Activated CD4-positive, alpha-beta T cell treated with anti-CD3 and anti-CD28 coated beads, Interleukin-2, amount 10 ng/mL, durations not matched to agents 24 days and 14 days (primary cell): ENCODE data around the gene PSD4. TPM values are rescaled to one million over a fixed set of nuclear protein-coding genes. Genes with fewer than 3 reads are reported as not detected.

ENCODE experiments used
- DNase-seq: peaks from one replicate; pipeline ENCODE4 v3.0.0; 2022
- H3K27ac Mint-ChIP-seq: one replicate; pipeline ENCODE4 v1.8.0; 2022; ENCODE audit warnings: mild to moderate bottlenecking, mixed read lengths
- H3K27me3 Mint-ChIP-seq: one replicate; pipeline ENCODE4 v1.8.0; 2022; ENCODE audit warnings: mixed read lengths
- H3K36me3 Mint-ChIP-seq: one replicate; pipeline ENCODE4 v1.8.0; 2022; ENCODE audit warnings: low read depth, mild to moderate bottlenecking, mixed read lengths
- H3K4me1 Mint-ChIP-seq: one replicate; pipeline ENCODE4 v1.8.0; 2021; ENCODE audit warnings: mixed read lengths
- H3K4me3 Mint-ChIP-seq: one replicate; pipeline ENCODE4 v1.8.0; 2022; ENCODE audit warnings: mild to moderate bottlenecking, moderate library complexity, mixed read lengths
- H3K9me3 Mint-ChIP-seq: one replicate; pipeline ENCODE4 v1.8.0; 2021; ENCODE audit warnings: mixed read lengths
- intact Hi-C: fragments of 100-400 bp; cut with micrococcal nuclease; formaldehyde crosslinking; loops from one replicate; pipeline ENCODE4 v1.15.1; 2023
- total RNA-seq: library from RNA; stranded (reverse); gene quantifications from 2 replicates; pipeline ENCODE4 v1.2.3, GENCODE V29; 2022

PSD4 gene
- total RNA-seq, 1 donor from 2014 or later: 278 TPM

DNA sequence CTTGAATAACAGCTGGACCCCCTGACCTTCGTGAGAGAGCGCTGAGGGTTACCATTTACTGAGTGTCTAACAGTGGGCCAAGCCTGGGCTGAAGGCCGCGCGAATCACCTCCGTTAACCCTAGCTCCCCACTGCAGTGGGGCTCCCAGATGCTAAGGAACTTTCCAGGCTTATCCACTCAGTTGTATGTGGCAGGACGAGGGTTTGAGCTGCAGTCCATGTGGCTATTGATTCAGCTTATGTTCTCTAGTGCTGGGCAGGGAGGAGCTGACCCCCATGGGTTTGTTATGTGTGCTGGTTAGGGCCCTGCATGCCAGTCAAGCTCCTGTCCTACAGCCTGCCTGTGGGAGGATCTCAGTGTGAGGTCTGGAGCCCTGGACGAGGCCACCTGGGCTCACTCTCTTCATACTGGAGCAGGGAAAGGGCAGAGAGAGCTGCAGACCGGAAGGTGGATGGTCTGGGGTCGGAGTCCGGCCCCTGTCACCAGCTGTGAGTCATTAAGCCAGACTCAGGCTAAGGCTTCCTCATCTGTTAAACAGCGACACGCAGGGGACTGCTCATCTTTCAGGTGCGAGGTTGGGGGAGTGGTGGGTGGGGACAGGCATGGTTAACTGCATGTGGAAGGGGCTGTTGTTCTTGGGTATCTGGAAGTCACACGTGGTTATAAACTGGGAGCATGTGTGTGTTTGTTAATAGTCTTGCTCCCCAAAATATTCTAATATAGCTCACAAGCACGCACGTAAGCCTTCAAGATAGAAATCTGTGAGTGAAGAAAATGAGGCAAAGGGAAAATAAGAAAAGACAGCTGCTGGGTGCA is 6.6 kb downstream of the PSD4 start:
- intact Hi-C loops: loop anchor here (2.0 kb wide), 1 partner anchor 18 kb away; no protein-coding TSS in a partner anchor
- H3K4me1 Mint-ChIP-seq: peaks cover 74% of the 10 kb centered on the region
- H3K36me3 Mint-ChIP-seq: peaks cover 73% of the 10 kb centered on the region
- DNase-seq: no peak
- no peaks in the 10 kb centered on the region for H3K9me3 Mint-ChIP-seq
- H3K27me3 Mint-ChIP-seq: no peaks in the 10 kb centered on the region
- peak overlapping the region; percentile 88 for H3K27ac Mint-ChIP-seq
- peak overlapping the region; percentile 88 for H3K4me3 Mint-ChIP-seq

DNA sequence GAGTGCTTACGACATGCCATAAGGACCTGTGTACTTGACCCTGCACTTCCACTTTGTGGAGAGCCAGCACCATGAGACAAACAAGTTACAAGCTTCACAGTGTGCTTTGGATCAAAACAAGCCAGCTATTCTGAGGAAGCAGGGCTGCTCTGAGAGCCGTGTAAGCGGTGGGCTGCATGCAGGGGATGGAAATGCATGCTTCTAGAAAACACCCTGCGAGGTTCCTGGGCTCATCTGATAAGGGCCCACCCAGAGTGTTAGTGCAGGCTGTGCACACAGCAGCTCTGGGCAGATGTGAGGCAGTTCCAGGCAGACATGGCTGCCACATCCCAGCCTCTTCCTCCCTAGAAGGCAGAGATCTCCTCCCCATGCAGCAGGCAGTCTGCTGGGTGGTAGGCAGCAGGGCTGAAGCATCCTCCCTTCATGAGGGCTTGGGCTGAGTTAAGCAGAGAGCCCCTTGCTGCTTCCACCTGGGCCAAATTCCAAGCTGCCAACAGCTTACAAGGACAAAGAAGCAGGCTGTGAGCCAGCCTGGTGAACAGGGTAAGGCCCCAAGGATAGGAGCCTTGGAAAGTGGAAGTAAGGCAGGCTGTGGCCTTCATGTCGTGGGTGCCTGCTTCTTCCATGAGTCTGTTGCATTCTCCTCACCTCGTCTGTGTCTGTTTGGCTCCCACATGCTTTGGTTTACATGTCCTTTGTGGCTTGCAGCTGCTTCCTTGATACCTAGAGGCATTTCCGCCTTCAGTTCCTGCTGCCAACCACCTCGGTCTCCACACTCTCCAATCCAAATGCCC is 7.7 kb downstream of the PSD4 start:
- no peak for DNase-seq
- Mint-ChIP-seq H3K27me3 (no peaks in the 10 kb centered on the region), H3K27ac (peak overlapping the region; percentile 88), H3K4me1 (peaks cover 80% of the 10 kb centered on the region), H3K9me3 (no peaks in the 10 kb centered on the region), H3K36me3 (peaks cover 76% of the 10 kb centered on the region), H3K4me3 (peak overlapping the region; percentile 88)
- intact Hi-C loops: loop anchor here (2.0 kb wide), 1 partner anchor 17 kb away; no protein-coding TSS in a partner anchor

DNA sequence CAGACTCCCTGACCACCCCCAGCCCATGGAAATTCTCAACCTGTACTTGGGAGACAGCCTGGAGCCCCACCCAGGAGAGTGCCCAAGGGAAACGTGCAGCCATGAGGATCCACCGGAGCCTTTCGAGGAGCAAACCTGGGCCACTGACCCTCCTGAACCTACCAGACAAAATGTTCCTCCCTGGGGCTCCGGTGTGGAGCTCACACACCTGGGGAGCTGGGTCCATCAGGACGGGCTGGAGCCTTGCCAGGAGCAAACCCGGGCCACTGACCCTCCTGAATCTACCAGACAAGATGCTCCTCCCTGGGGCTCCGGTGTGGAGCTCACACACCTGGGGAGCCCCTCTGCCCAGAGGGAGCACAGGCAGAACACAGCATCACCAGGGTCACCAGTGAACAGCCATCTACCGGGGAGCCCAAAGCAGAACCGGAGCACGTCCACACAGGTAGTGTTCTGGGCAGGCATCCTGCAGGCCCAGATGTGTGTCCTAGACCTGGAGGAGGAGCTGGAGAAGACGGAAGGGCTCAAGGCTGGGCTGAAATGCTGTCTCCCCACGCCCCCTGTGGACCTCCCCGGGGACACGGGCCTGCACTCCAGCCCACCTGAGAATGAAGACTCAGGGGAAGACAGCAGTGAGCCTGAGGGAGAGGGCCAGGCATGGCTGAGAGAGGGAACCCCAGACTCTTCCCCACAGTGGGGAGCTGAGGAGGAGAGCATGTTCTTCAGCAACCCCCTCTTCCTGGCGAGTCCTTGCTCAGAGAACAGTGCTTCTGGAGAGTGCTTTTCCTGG is 8.9 kb downstream of the PSD4 start:
- peaks cover 71% of the 10 kb centered on the region for H3K36me3 Mint-ChIP-seq
- H3K27me3 Mint-ChIP-seq: no peaks in the 10 kb centered on the region
- H3K27ac Mint-ChIP-seq: peak overlapping the region; percentile 41
- peak overlapping the region; percentile 23 for H3K4me3 Mint-ChIP-seq
- intact Hi-C loops: no loop called here
- no peak for DNase-seq
- no peaks in the 10 kb centered on the region for H3K9me3 Mint-ChIP-seq
- H3K4me1 Mint-ChIP-seq: peaks cover 76% of the 10 kb centered on the region

DNA sequence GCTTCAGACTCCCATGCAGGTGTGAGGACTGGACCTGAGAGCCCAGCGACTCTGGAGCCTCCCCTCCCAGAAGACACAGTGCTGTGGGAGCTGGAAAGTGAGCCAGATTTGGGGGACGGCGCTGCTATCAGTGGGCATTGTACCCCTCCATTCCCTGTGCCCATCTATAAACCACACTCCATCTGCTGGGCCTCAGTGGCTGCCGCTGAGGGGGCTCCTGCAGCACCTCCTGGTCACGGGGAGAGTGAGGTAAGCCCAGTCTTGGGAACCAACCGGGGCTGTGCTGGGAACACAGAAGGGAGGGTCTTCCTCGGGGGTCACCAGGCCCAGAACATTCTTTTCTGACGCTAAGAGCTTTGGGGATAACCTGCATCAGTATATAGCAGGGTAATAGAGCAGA is 9.5 kb downstream of the PSD4 start:
- Mint-ChIP-seq H3K27me3 (no peaks in the 10 kb centered on the region), H3K9me3 (no peaks in the 10 kb centered on the region), H3K4me1 (peaks cover 74% of the 10 kb centered on the region), H3K36me3 (peaks cover 72% of the 10 kb centered on the region), H3K4me3 (no peak overlapping the region), H3K27ac (no peak overlapping the region)
- intact Hi-C loops: no loop called here
- DNase-seq: no peak

DNA sequence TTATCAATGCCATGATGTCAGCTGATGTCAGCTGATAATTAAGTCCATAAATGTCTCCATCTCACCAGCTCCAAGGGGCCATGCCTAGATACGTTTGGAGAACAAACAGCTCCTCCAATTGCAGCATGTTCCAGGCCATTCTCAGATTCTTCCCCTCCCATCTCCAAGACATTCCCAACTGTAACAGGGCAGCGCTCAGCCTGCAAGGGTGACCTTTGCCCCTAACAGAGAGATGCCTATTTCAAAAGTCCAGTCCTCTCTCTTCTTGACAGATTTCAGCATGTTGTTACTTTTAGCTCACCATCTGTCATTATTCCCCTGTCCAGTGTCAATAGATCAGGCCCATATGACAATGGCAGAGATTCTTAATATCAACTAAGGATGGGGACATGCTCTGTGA is 9.9 kb downstream of the PSD4 start:
- intact Hi-C loops: no loop called here
- Mint-ChIP-seq H3K4me3 (peak overlapping the region; percentile 41), H3K27me3 (no peaks in the 10 kb centered on the region), H3K36me3 (peaks cover 68% of the 10 kb centered on the region), H3K4me1 (peaks cover 70% of the 10 kb centered on the region), H3K9me3 (no peaks in the 10 kb centered on the region), H3K27ac (no peak overlapping the region)
- DNase-seq: no peak

DNA sequence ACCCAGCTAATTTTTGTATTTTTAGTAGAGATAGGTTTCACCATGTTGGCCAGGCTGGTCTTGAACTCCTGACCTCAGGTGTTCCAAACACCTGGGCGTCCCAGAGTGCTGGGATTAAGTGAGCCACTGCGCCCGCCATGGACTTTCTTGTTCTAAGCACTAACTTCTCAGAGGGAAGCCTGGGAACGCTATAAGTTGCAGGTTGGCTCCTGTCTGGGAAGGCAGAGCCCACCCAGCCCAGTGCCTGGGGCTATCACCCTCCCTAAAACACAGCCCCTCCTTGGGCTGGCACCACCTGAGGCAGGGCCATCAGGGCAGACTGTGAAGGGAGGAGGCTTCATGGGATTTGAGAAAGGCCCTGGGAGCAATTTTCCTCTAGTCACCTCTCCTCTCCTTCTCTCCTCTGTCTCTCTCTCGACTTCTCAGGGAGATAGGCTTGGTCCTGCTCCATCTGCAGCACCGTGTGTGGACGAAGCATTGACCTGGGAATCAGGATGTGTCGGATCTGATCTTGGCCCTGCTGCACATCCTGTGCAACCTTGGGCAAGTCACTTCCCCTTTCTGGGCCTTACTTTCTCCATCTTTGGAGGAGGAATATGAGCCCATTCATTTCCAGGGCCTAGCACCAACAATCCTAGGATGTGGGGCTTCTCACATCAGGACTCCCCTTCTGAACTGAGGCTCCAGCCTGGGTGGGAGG is 10.9 kb downstream of the PSD4 start:
- Mint-ChIP-seq H3K27ac (peak overlapping the region; percentile 87), H3K4me3 (peak overlapping the region; percentile 68), H3K9me3 (no peaks in the 10 kb centered on the region), H3K27me3 (no peaks in the 10 kb centered on the region), H3K4me1 (peaks cover 63% of the 10 kb centered on the region), H3K36me3 (peaks cover 66% of the 10 kb centered on the region)
- no peak for DNase-seq
- intact Hi-C loops: no loop called here

DNA sequence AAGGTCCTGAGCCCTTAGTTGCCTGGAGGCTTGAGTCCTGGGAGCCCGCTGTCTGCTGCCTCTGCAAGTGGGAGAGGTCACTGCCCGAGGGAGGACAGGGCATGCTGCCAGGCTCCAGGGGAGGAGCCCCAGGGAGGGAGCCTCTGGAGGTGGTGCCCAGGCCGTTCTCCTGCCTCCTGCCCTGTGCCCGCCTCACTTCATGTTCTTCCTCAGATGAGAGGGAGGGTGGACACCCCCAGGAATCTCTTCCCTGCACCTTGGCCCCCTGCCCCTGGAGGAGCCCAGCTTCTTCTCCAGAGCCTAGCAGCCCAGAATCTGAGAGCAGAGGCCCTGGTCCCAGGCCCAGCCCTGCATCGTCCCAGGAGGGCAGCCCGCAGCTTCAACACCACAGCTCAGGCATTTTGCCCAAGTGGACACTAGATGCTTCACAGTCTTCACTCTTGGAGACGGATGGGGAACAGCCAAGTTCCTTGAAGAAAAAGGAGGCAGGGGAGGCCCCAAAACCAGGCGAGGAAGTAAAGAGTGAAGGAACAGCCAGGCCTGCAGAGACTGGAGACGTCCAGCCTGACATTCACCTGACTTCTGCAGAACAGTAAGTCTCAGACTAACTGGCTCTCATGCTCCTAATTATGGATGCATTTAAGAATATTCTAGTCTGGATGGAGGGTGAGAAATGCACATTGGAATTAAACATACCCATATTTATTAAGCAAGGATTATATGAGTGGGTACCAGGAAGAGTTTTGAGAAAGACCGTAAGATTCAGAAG is 12.1 kb downstream of the PSD4 start:
- Mint-ChIP-seq H3K36me3 (peaks cover 65% of the 10 kb centered on the region), H3K27ac (peak overlapping the region; percentile 67), H3K9me3 (no peaks in the 10 kb centered on the region), H3K4me3 (peak overlapping the region; percentile 23), H3K27me3 (no peaks in the 10 kb centered on the region), H3K4me1 (peaks cover 58% of the 10 kb centered on the region)
- no peak for DNase-seq
- intact Hi-C loops: no loop called here

DNA sequence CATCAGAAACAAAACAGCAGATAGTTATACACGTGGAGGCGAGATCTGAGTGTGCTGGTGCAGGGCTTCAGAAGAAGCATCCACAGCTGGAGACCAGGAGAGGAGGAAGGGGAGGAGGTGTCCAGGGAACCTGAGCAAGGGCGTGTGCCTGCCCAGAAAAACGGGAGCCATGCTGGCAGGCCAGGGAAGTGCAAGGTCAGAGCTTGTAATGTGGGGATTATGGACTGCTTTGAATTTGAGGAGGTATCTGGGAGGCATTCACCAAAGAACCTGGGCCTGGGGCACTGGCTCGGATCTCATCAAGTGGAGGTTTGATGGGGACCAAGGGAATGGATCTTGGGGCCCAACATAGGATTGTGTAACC is 12.6 kb downstream of the PSD4 start:
- Mint-ChIP-seq H3K4me1 (peaks cover 52% of the 10 kb centered on the region), H3K4me3 (no peak overlapping the region), H3K27ac (peak overlapping the region; percentile 67), H3K36me3 (peaks cover 65% of the 10 kb centered on the region), H3K9me3 (no peaks in the 10 kb centered on the region), H3K27me3 (no peaks in the 10 kb centered on the region)
- DNase-seq: no peak
- intact Hi-C loops: no loop called here

DNA sequence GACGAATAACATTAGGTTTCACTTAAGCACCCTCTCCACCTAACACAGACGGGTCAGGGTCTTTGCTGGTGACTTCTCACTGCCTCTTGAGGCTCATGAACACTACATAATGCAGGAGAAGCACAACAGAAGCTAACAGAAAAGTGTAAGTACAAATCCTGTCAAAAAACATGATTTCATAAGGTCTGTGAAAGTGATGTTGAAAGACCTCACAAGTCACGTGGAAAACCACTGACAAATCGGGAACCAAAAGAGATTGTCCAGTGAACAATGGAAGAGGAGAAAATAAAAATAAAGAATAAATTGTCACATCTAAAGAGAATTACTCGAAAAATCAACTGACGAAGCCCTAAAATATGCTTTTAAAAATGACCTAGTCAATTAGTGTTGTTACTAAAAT is 14.0 kb downstream of the PSD4 start:
- Mint-ChIP-seq H3K27ac (peak overlapping the region; percentile 57), H3K4me1 (peaks cover 46% of the 10 kb centered on the region), H3K36me3 (peaks cover 62% of the 10 kb centered on the region), H3K9me3 (no peaks in the 10 kb centered on the region), H3K27me3 (no peaks in the 10 kb centered on the region), H3K4me3 (peak overlapping the region; percentile 10)
- DNase-seq: no peak
- intact Hi-C loops: no loop called here

DNA sequence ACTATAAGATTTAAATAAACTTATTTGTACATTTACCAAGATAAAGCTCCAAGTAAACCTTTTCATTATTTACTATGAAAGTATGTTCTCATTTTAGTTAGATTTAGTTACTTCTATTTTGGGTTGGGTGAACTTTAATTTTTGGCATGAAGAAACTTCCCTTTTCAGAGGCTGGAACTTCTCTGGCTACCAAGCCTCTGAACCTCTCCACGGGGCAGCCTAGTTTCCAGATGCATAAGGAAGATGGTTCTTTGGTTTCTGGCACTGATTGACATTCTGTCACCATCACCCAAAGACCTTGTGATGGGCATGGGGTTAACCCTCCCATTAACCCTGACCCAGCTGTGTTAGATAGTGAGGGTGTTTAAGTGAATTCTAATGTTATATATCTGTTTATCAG is 17.1 kb downstream of the PSD4 start:
- DNase-seq: no peak
- intact Hi-C loops: no loop called here
- Mint-ChIP-seq H3K4me3 (no peak overlapping the region), H3K27ac (no peak overlapping the region), H3K36me3 (peaks cover 69% of the 10 kb centered on the region), H3K9me3 (no peaks in the 10 kb centered on the region), H3K4me1 (peaks cover 49% of the 10 kb centered on the region), H3K27me3 (no peaks in the 10 kb centered on the region)

DNA sequence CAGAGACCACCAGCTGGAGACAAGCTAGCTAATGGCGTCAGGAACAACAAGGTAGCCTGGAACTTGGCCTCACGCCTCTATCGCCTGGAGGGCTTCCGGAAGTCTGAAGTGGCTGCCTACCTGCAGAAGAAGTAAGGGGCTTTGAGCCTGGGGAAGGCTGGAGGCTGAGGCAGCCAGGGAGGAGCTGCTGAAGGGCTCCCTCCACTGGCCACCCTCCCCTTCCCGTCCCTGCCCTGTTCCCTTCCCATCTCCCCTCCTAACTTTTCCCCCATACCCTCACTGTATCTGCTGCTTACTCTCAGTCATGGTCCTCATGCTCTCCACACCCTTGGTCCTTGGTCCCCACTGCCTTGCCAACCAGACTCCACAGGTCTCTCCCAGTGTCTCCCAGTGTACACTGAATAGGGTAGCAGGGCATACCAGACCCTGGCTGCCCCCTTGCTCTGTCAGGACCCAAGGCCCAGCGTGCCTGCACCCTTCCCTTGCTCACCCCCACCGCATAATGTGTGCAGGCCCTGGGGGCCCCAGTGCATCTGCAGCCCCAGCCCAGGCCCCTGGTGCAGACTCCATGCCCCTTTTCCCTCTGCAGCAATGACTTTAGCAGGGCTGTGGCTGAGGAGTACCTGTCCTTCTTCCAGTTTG is 18.8 kb downstream of the PSD4 start:
- no peak for DNase-seq
- H3K36me3 Mint-ChIP-seq: peaks cover 73% of the 10 kb centered on the region
- intact Hi-C loops: no loop called here
- H3K4me1 Mint-ChIP-seq: peaks cover 53% of the 10 kb centered on the region
- no peak overlapping the region for H3K4me3 Mint-ChIP-seq
- H3K27me3 Mint-ChIP-seq: no peaks in the 10 kb centered on the region
- no peaks in the 10 kb centered on the region for H3K9me3 Mint-ChIP-seq
- peak overlapping the region; percentile 4 for H3K27ac Mint-ChIP-seq

DNA sequence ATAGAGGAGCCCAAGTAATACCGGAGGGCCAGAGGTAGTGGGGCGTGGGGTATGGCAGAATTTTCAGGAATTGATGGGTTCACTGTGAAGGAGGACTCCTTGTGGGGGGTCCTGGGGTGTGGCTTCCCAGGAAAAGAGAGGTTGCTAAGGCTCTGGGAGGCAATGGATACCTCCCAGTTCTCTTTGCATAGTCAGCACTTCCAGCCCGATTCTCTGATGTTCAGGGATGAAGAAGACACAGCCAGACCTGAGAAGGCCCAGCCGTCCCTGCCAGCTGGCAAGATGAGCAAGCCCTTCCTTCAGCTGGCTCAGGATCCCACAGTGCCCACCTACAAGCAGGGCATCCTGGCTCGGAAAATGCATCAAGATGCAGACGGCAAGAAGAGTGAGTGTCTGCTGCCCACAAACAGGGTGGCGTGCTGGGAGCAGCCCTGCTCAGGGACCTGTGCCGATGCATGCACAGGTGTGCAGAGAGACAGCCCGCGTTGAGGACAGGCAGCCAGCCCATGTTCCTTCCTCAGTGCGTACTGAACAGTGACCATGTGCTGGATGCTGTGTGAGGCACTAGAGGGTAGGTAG is 22.2 kb downstream of the PSD4 start:
- H3K36me3 Mint-ChIP-seq: peaks cover 76% of the 10 kb centered on the region
- no peaks in the 10 kb centered on the region for H3K27me3 Mint-ChIP-seq
- peak overlapping the region; percentile 1 for H3K4me3 Mint-ChIP-seq
- intact Hi-C loops: loop anchor here (5.0 kb wide), 1 partner anchor 36 kb away; no protein-coding TSS in a partner anchor
- H3K4me1 Mint-ChIP-seq: peaks cover 41% of the 10 kb centered on the region
- no peak for DNase-seq
- H3K27ac Mint-ChIP-seq: peak overlapping the region; percentile 74
- H3K9me3 Mint-ChIP-seq: no peaks in the 10 kb centered on the region
